Coronary artery (tissue), 2 donors: ENCODE results near the gene UGT1A3.

Source experiments
- DNase-seq: peaks from one replicate; pipeline ENCODE4 v3.0.0-alpha.2; 2017; ENCODE audit warnings: low spot score
- H3K27ac ChIP-seq, 2 donors: fragments of 200-600 bp; sonication (generic); one replicate each; pipeline ENCODE4 v1.5.1; 2016 to 2019
- H3K4me3 ChIP-seq: fragments of 200-600 bp; sonication (generic); 2 replicates; pipeline ENCODE4 v1.5.1; 2016; ENCODE audit warnings: mild to moderate bottlenecking, moderate library complexity
- TF ChIP-seq, protein P1 (sequence below): fragments of 200-600 bp; sonication (generic); IDR thresholded peaks from one replicate; pipeline ENCODE4 v1.5.1; 2019; ENCODE audit warnings: antibody characterized with exemption

Gene UGT1A3

GRCh38 chr2:233796254-233796653, 67.4 kb downstream of the UGT1A3 start:
- DNase-seq: peak; percentile 43
- Histone ChIP-seq H3K27ac (no peak overlapping the region), H3K4me3 (no peak overlapping the region)
- TF ChIP-seq, protein P1, sequence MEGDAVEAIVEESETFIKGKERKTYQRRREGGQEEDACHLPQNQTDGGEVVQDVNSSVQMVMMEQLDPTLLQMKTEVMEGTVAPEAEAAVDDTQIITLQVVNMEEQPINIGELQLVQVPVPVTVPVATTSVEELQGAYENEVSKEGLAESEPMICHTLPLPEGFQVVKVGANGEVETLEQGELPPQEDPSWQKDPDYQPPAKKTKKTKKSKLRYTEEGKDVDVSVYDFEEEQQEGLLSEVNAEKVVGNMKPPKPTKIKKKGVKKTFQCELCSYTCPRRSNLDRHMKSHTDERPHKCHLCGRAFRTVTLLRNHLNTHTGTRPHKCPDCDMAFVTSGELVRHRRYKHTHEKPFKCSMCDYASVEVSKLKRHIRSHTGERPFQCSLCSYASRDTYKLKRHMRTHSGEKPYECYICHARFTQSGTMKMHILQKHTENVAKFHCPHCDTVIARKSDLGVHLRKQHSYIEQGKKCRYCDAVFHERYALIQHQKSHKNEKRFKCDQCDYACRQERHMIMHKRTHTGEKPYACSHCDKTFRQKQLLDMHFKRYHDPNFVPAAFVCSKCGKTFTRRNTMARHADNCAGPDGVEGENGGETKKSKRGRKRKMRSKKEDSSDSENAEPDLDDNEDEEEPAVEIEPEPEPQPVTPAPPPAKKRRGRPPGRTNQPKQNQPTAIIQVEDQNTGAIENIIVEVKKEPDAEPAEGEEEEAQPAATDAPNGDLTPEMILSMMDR: no peak

DNA sequence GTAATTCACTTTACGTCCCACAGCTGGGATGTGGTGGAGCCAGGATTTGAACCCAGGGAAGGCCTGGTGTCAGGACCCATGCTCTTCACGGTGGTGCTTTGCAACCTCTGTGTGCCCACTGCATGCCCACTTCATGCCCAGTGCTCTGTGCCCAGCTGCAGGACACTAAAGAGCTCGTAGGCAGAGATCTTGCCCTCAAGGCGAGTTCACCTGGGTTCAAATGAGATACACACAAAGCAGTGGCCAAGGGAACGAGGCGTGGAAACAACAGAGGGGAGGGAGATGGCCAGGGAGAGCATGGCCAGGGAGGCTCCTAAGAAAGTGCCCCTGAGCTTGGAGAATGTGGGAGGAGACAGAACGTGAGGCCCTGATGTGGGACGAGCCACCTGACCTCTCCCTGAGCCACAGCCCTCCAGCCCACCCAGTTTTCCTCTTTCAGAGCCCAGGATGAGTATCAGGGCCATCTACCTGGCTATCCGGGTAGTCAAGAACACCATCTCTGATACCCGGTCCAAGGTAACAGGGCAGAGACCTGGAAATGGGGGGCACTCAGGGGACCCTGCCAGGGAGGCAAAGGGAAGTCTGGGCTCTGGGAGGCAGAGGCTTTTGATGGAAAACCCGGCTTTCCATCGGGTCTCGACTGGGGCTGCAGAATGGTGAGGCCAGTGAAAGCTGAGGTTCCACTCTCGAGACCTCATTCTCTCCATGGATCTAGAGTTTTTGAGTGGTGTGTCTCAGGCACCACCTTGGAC, 69.7 kb downstream of the UGT1A3 start:
- DNase-seq: peak; percentile 62
- H3K4me3 ChIP-seq: no peak overlapping the region
- no peak overlapping the region for H3K27ac ChIP-seq
- TF ChIP-seq, protein P1: no peak

DNA sequence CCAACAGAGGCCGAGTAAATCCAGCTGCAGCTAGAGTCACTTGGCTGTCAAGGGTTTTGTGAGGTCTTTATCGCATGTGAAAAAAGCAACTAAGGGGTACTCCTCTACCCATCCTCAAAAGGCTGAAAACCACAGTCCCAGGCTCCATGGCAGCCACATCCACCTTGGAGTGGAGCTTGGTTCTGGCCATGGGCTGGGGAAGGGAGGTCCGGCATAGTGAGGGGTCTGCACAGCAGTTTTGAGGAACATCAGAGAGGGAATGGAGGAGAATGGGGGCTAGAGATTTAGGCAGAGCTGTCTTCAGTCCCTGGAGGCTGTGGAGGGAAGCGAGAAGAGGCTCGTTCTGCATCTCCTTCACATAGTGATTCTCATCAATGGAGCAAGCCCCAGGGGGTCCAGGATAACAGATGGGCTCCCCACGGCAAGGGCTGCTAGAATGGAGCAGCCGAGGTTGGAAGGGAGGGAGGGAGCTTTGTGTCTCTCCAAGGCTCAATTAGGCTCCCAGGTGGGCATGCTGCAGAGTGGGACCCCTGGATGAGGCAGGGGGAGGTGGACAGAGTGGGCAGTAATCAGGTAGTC, 70.3 kb downstream of the UGT1A3 start:
- TF ChIP-seq, protein P1: no peak
- DNase-seq: peak; percentile 55
- Histone ChIP-seq H3K4me3 (no peak overlapping the region), H3K27ac (no peak overlapping the region)

DNA sequence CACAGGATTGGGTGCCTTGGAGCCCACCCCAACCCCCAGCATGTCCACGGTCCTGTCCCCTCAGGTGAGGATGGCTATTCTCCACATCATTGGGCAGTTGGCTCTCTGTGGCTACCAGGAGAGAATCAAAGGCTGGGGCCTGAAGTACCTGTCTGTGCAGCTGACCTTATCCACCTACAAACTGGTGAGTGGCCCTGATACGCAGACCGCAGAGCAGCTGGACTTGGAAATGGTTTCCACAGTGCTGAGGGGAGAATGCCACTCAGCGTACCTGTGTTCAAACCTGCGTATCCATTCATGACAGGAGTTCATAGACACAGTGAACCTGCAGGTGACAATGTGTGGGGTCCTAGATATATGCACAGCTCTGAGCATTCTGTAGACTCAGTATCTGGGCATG, 70.9 kb downstream of the UGT1A3 start:
- DNase-seq: no peak
- H3K4me3 ChIP-seq: no peak overlapping the region

GRCh38 chr2:233800208-233800607, 71.4 kb downstream of the UGT1A3 start:
- TF ChIP-seq, protein P1: no peak
- no peak overlapping the region for H3K27ac ChIP-seq
- no peak overlapping the region for H3K4me3 ChIP-seq
- peak; percentile 47 for DNase-seq

More for the DNA sequence above, 70.9 kb downstream of the UGT1A3 start:
- TF ChIP-seq, protein P1: no peak
- H3K27ac ChIP-seq: no peak overlapping the region

DNA sequence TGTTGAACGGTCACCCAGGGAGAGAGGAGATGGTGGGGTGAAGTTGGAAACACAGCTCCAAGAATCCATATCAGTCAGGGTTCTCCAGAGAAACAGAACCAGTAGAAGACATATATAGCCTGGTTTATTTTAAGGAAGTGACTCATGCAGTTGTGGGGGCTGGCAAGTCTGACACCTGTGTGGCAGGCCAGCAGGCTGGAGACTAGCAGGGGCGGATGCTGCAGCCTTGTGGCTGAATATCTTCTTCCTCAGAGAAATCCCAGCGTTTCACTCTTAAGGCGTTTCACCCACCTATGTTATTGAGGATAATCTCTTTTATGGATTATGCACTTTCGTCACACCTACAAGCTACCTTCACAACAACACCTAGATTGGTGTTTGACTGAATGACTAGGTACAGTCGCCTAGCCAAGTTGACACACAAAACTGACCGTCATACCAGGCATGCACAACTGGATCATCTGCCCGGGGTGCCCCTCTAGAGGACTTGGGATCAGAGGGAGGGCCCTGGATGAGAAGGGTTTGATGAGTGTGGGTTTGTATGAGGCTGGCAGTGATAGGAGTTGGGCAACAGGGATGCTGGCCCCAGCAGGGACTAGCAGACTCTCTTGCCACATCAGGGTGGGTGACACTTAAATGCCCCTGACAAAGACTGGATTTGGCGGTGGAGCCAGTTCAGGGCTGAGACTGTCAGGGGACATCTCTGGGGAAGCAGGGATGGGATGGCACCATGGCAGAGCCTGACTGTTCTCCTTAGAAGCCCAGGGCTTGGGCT, 72.7 kb downstream of the UGT1A3 start:
- TF ChIP-seq, protein P1: no peak
- H3K4me3 ChIP-seq: no peak overlapping the region
- no peak for DNase-seq
- no peak overlapping the region for H3K27ac ChIP-seq
